Activated T-helper 1 cell treated with anti-CD3 and anti-CD28 coated beads, Interleukin-2, amount 50 U/mL, for 16 hours (primary cell): ENCODE results near the gene ALOX12B.
"Not testable (repeated sequence)": the region's sequence is repeated elsewhere in the genome, so short reads cannot be mapped to it uniquely, and the experiment has no call there.

Experiments used
- DNase-seq, 2 donors: peaks; one replicate each; pipeline ENCODE4 v3.0.0-alpha.2; 2020; ENCODE audit warnings: low read depth in 1 of 2, low spot score in 1 of 2

The ALOX12B gene

DNA sequence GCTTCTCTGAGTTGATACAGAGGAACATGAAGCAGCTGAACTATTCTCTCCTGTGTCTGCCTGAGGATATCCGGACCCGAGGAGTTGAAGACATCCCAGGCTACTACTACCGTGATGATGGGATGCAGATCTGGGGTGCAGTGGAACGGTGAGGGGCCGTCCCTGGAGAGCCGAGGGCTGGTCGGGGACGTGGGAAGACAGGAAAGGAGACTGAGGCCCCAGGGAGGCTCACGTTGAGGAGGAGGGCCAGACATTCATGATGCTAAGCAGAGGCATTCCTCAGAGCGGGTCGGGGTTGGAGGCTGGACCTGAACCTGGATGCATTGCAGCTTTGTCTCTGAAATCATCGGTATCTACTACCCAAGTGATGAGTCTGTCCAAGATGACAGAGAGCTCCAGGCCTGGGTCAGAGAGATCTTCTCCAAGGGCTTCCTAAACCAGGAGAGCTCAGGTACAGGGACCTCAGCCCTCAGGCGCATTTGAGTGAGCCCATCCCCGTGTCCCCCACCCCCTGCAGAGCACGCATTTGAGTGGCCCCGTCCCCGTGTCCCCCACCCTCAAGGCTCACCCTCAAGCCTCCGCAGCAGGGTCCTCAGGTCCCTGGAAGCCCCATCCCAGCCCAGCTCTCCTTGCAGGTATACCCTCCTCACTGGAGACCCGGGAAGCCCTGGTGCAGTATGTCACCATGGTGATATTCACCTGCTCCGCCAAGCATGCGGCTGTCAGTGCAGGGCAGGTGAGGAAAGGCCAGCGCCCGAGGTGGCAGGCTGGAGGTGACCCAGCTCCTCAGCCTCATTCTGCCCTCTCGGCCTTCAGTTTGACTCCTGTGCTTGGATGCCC, 40.4 kb downstream of the ALOX12B start:
- DNase-seq = no peak

DNA sequence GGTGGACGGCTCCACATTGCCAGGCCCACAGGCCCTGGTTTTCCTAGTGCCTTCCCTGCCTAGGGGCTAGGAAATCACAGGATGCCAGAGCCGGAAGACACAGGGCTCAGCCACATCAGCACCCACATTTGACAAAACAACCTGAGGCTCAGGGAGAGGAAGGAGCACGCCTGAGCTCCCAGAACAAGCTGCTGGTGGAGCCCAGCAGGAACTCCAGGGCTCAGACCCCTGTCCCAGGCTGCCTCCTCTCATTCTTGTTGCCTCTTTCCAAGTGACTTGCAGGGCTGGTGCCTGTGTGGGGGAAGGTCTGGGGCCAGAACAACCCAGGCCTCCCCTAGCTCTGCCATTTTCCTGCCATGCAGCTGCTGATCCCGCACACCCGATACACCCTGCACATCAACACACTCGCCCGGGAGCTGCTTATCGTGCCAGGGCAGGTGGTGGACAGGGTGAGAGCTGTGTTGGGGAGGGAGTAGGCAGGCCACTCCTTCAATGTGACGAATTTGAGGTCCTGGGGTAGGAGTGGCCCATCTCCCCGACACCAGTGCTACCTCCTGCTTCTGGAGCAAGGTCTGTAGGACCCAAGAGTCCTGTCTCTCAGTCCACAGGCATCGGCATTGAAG, 41.1 kb downstream of the ALOX12B start:
- no peak for DNase-seq

DNA sequence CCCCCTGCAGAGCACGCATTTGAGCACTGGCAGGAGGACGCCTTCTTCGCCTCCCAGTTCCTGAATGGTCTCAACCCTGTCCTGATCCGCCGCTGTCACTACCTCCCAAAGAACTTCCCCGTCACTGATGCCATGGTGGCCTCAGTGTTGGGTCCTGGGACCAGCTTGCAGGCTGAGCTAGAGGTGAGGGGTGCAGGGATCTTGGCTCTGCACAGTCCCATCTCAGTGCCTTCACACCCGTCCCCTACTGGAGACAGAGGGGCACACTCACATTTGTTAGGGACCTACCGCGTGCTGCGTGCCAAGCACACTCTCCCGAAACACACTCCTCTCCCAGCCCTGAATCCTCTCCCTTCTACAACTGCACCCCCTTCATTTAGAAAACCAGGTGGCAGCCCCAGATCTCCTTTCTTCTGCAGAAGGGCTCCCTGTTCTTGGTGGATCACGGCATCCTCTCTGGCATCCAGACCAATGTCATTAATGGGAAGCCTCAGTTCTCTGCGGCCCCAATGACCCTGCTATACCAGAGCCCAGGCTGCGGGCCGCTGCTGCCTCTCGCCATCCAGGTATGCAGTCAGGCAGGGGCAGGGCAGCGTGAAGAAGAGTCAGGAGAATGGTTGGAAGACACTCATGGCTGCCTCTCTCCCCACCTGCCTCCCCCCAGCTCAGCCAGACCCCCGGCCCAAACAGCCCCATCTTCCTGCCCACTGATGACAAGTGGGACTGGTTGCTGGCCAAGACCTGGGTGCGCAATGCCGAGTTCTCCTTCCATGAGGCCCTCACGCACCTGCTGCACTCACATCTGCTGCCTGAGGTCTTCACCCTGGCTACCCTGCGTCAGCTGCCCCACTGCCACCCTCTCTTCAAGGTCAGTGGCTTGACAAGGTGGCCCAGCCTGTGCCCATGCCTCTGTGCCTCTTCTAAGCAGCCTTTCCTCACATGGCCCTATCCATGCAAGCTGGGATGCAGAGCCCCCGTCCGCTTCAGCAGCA, 42.4 kb downstream of the ALOX12B start:
- no peak for DNase-seq

DNA sequence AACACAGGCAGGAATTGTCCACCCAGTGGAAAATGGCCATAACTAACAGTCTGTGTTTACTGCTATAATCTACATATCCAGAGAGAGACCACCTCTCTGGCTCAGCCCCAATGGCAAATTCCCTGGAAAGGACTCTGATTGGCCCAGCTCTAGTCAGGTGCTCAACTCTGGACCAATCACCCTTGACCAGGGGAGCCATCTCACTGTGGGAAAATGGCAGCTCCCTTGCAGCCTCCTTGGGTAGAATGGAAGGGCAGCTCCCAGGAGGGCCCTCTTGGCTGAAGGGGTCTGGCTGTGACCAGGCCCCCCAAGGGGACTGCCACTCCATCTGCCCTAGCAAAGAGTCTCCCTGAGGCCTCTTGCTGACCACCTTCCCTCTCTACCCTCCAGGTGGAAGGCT, 45.5 kb downstream of the ALOX12B start:
- DNase-seq = no peak

DNA sequence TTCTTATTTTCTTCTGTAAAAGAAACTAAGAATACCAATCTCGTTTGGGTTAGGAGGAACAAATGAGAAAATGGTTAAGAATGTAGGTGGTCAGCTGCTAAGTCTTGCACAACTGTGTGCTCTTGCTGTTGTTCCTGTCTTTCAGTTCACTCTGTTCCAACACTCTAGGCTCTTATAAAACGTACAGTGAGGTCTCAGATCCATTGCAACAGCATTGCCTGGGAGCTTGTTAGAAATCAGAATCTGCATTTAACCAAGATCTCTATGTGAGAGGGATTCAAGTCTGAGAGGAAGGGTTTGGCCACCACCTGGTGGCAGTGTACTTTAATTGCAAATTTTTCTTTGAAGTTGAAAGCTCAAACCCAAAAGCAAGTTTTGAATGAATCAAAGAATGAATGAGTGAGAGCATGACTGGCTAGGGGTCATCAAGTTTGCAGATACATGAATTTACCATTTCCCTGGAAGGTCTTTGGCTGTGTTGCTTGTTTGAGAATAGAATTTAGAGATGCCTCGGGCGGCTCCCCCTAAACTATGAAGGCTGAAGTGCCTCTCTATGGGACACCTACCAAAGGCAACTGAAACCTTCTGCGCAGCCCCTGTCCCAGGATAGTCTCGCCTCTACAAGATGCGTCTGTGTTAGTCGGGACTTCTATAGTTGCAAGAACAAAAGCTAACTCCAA, 46.1 kb downstream of the ALOX12B start:
- DNase-seq = no peak

DNA sequence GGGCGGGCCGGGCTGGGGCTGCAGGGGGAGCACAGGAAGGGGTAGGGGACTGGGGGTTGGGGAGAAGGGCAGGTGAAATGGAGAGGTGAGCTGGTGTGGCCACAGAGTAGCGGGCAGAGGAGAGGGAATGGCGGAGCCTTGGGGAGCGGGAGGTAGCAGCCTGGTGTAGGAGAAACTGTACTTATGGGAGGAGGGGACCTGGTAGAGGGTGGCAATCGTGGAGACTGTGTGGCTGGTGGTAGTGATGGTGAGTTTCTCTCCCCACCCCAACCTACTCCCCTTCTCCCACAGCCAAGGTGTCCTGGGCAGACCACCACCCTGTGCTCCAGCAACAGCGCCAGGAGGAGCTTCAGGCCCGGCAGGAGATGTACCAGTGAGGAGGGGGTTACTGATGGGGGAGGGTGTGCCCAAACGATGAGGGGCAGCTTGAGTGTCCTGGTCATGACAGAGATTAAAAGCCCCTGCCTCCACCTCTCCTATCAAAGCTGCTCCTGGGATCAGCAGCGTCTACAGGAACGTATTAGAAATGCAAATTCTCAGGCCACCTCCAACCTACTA, 47.8 kb downstream of the ALOX12B start:
- no peak for DNase-seq

DNA sequence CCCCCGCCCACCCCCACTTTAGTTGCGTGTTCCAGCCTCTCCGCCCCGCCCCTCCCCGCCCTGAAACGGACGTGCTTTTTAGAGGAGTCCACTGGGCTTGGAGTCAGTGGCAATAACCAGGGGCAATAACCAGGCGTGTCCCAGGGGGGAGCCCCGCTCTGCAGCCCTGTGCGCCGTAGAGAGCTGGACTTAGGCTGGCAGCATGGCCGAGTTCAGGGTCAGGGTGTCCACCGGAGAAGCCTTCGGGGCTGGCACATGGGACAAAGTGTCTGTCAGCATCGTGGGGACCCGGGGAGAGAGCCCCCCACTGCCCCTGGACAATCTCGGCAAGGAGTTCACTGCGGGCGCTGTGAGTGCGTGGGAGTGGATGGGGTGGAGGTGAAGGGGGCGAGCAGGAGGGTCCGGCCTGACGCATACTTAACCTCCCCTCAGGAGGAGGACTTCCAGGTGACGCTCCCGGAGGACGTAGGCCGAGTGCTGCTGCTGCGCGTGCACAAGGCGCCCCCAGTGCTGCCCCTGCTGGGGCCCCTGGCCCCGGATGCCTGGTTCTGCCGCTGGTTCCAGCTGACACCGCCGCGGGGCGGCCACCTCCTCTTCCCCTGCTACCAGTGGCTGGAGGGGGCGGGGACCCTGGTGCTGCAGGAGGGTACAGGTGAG, 48.4 kb downstream of the ALOX12B start, which contains the start of gene ALOX15B:
Gene ALOX15B (plus strand): TSS at position 106 of the 657 bp plus-strand sequence. CDS start 97 bp downstream, at position 203.
- DNase-seq = no peak

DNA sequence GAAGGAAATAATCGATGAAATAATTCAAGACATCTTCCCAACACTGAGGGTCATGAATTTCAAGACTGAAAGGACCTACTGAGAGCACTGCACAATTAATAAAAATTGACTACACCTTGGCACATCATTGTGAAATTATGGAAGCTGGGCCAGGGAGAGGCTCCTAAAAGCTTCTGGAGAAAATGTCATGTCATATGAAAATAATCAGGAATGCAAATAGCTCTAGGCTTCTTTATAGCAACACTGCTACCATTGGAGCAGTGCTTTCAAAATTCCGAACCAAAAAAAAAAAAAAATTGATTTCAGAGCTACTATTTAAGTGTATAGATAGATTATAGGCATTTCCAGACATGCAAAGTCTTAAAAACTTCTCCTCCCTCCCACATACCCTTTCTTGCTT, 55.1 kb downstream of the ALOX12B start:
- DNase-seq = no peak

DNA sequence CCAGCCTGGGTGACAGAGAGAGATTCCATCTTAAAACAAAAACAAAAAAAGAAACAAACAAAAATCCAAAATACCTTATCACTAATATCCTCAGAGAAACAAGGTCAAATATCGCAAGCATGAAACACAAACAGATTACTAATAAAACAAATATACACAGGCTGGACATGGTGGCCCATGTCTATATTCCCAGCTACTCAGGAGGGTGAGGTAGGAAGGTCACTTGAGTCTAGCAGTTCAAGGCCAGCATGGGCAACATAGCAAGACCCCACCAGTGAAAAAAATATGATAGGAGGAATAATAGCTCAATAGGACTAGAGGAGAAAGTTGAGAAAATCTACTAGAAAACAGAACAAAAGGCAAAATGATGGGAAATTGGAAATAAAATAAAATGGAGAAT, 55.6 kb downstream of the ALOX12B start:
- DNase-seq = no peak

DNA sequence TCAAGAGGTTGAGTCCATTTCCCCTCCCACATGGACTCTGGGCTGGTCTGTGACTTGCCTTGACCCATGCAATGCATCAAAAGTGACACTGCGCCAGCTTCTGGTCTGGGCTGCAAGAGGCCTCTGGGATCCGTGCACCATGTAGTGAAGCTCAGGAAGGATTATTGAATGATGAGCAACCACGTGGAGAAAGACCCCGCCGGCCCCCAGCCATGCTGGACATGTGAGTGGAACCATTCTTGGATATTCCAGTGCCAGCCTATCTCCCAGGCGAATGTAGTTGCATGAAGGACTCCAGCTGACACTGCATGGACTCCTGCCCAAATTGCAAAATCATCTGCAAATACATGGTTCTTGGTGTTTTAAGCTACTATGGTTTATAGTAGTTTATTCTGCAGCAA, 56.3 kb downstream of the ALOX12B start:
- DNase-seq = no peak

DNA sequence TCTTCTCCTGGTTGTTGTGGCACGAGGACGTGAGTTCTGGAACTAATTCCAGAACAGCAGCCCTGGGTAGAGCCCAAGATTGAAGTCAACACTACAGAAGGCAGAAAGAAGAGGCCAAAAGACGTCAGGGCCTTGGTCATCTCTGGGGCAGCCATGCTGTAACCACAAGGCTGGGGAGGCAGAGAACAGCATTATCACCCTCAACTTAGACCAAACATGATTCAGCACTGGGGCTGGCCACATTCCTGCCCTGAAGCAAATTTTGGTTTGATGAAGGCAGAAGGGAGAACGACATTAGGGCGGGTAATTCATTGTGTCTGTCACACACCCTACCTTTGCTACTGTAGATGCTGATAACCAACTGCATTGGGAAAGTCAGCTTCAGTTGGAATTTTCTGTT, 58.4 kb downstream of the ALOX12B start:
- no peak for DNase-seq

DNA sequence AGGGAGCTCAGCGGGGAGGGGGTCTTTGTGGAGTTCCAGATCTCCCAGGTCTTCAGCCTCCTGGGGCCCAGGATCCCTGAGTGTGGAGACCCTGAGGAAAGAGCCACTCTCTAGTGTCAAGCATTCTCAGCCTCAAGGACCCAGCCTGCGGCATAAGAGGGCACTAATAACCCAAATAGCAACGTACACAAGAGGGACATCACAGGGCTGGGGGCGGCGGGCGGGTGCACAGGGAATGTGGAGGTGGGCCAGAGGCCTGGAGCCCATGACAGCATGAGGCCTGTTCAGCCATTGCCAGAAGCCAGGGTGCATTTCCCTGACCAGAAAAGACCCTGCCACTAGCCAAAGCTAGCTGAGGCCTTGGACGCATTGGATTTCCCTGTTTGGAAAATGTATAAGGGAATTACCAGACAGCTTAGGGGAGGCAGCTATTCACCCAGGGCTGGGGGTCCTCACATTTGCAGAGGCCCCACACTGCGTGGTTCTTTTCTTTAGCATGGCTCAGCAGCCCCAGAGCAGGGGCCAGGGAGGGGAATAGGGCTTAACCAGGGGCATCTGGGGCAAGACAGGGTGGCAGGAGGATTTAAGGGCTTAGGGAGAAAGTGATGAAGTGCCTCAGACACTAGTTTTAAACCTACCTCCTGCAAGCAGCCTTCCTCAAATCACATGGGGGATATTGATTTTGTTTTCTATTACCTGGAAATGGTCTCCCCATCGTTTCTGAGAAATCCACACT, 62.2 kb downstream of the ALOX12B start:
- DNase-seq = no peak

DNA sequence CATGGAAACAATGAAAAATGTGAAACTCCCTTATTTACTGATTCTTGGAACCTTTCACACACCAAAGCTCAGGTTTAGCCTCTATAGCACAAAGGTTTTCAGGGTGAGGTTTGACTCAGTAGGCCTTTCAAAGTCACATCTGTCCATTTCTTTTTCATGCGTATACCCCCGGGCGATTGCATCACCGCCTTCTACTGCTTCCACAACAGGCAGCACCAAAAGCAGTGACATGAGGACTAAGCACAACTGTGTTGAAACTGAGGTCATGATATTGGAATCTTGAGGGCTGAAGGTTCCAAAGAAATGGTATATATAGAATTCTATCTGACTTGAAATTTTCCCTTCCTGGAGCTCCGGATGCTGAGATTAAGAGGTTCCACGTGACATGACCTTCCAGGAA, 63.4 kb downstream of the ALOX12B start:
- DNase-seq = not testable (repeated sequence)
